Measurements from ENCODE around the gene OSMR. TPM values are rescaled to one million over a fixed set of nuclear protein-coding genes. Genes with fewer than 3 reads are reported as not detected.
A peak's percentile ranks its signal among the peaks of the same experiment; 100 is the strongest.

The OSMR gene
- total and polyA plus RNA-seq, 2 donors: 24.7 to 62.4 TPM

- DNase-seq (ENCODE audit: extremely low spot score): no peak
- Histone ChIP-seq H3K4me1 (ENCODE audit: insufficient read depth) (no peaks in the 10 kb centered on the region), H3K36me3 (ENCODE audit: insufficient read depth) (no peaks in the 10 kb centered on the region), H3K4me3 (ENCODE audit: low read depth, low read length) (no peak overlapping the region), H3K27ac (ENCODE audit: low read depth) (peak overlapping the region; percentile 5)
- 14% methylated on average over 2 of the region's 2 CpGs for WGBS
These were observed 25.3 kb downstream of the OSMR start for GRCh38 chr5:38871058-38871605.

GRCh38 chr5:38871790-38872551 is 26.2 kb downstream of the OSMR start:
- no peaks in the 10 kb centered on the region for H3K36me3 ChIP-seq (ENCODE audit: insufficient read depth)
- no peak overlapping the region for H3K27ac ChIP-seq (ENCODE audit: low read depth)
- no peaks in the 10 kb centered on the region for H3K4me1 ChIP-seq (ENCODE audit: insufficient read depth)
- 54% methylated on average over 5 of the region's 5 CpGs for WGBS
- H3K4me3 ChIP-seq (ENCODE audit: low read depth, low read length): no peak overlapping the region
- no peak for DNase-seq (ENCODE audit: extremely low spot score)

- no peak for DNase-seq (ENCODE audit: extremely low spot score)
- Histone ChIP-seq H3K4me1 (ENCODE audit: insufficient read depth) (no peaks in the 10 kb centered on the region), H3K36me3 (ENCODE audit: insufficient read depth) (no peaks in the 10 kb centered on the region), H3K27ac (ENCODE audit: low read depth) (no peak overlapping the region), H3K4me3 (ENCODE audit: low read depth, low read length) (no peak overlapping the region)
- 92% methylated on average over 1 of the region's 1 CpG for WGBS
These were observed 27.0 kb downstream of the OSMR start for GRCh38 chr5:38872826-38873225.

- no peak for DNase-seq (ENCODE audit: extremely low spot score)
- no peak overlapping the region for H3K4me3 ChIP-seq (ENCODE audit: low read depth, low read length)
- no peaks in the 10 kb centered on the region for H3K36me3 ChIP-seq (ENCODE audit: insufficient read depth)
- WGBS: 82% methylated on average over 5 of the region's 5 CpGs
- no peak overlapping the region for H3K27ac ChIP-seq (ENCODE audit: low read depth)
- H3K4me1 ChIP-seq (ENCODE audit: insufficient read depth): no peaks in the 10 kb centered on the region
These were observed 29.2 kb downstream of the OSMR start for GRCh38 chr5:38874948-38875456.

- Histone ChIP-seq H3K27ac (ENCODE audit: low read depth) (no peak overlapping the region), H3K36me3 (ENCODE audit: insufficient read depth) (no peaks in the 10 kb centered on the region), H3K4me3 (ENCODE audit: low read depth, low read length) (no peak overlapping the region), H3K4me1 (ENCODE audit: insufficient read depth) (no peaks in the 10 kb centered on the region)
- no peak for DNase-seq (ENCODE audit: extremely low spot score)
- WGBS: 92% methylated on average over 5 of the region's 5 CpGs
These were observed 32.7 kb downstream of the OSMR start for GRCh38 chr5:38878391-38879077.

- Histone ChIP-seq H3K4me3 (ENCODE audit: low read depth, low read length) (no peak overlapping the region), H3K27ac (ENCODE audit: low read depth) (no peak overlapping the region), H3K4me1 (ENCODE audit: insufficient read depth) (no peaks in the 10 kb centered on the region), H3K36me3 (ENCODE audit: insufficient read depth) (no peaks in the 10 kb centered on the region)
- 98% methylated on average over 7 of the region's 7 CpGs for WGBS
- no peak for DNase-seq (ENCODE audit: extremely low spot score)
These were observed 33.3 kb downstream of the OSMR start for GRCh38 chr5:38879078-38879460.

GRCh38 chr5:38883842-38884241 is 38.0 kb downstream of the OSMR start:
- H3K4me3 ChIP-seq (ENCODE audit: low read depth, low read length): no peak overlapping the region
- H3K36me3 ChIP-seq (ENCODE audit: insufficient read depth): peaks cover 2% of the 10 kb centered on the region
- DNase-seq (ENCODE audit: extremely low spot score): no peak
- H3K27ac ChIP-seq (ENCODE audit: low read depth): no peak overlapping the region
- WGBS: 75% methylated on average over 3 of the region's 3 CpGs
- H3K4me1 ChIP-seq (ENCODE audit: insufficient read depth): no peaks in the 10 kb centered on the region

GRCh38 chr5:38885208-38885607 is 39.4 kb downstream of the OSMR start:
- H3K4me3 ChIP-seq (ENCODE audit: low read depth, low read length): no peak overlapping the region
- no peak for DNase-seq (ENCODE audit: extremely low spot score)
- peaks cover 2% of the 10 kb centered on the region for H3K36me3 ChIP-seq (ENCODE audit: insufficient read depth)
- H3K4me1 ChIP-seq (ENCODE audit: insufficient read depth): no peaks in the 10 kb centered on the region
- 83% methylated on average over 3 of the region's 3 CpGs for WGBS
- H3K27ac ChIP-seq (ENCODE audit: low read depth): no peak overlapping the region

- Histone ChIP-seq H3K4me3 (ENCODE audit: low read depth, low read length) (no peak overlapping the region), H3K27ac (ENCODE audit: low read depth) (no peak overlapping the region), H3K36me3 (ENCODE audit: insufficient read depth) (peaks cover 2% of the 10 kb centered on the region), H3K4me1 (ENCODE audit: insufficient read depth) (no peaks in the 10 kb centered on the region)
- 79% methylated on average over 8 of the region's 8 CpGs for WGBS
- DNase-seq (ENCODE audit: extremely low spot score): no peak
These were observed 42.2 kb downstream of the OSMR start for GRCh38 chr5:38888041-38888440.

- Histone ChIP-seq H3K4me3 (ENCODE audit: low read depth, low read length) (no peak overlapping the region), H3K4me1 (ENCODE audit: insufficient read depth) (no peaks in the 10 kb centered on the region), H3K36me3 (ENCODE audit: insufficient read depth) (peaks cover 2% of the 10 kb centered on the region), H3K27ac (ENCODE audit: low read depth) (no peak overlapping the region)
- WGBS: 94% methylated on average over 1 of the region's 1 CpG
- DNase-seq (ENCODE audit: extremely low spot score): no peak
These were observed 43.6 kb downstream of the OSMR start for GRCh38 chr5:38889424-38889823.

GRCh38 chr5:38891563-38891962 is 45.8 kb downstream of the OSMR start:
- DNase-seq (ENCODE audit: extremely low spot score): no peak
- Histone ChIP-seq H3K27ac (ENCODE audit: low read depth) (no peak overlapping the region), H3K4me3 (ENCODE audit: low read depth, low read length) (no peak overlapping the region), H3K4me1 (ENCODE audit: insufficient read depth) (no peaks in the 10 kb centered on the region), H3K36me3 (ENCODE audit: insufficient read depth) (no peaks in the 10 kb centered on the region)
- WGBS: 98% methylated on average over 6 of the region's 6 CpGs

GRCh38 chr5:38892363-38892762 is 46.6 kb downstream of the OSMR start:
- H3K4me3 ChIP-seq (ENCODE audit: low read depth, low read length): no peak overlapping the region
- no peaks in the 10 kb centered on the region for H3K36me3 ChIP-seq (ENCODE audit: insufficient read depth)
- H3K4me1 ChIP-seq (ENCODE audit: insufficient read depth): no peaks in the 10 kb centered on the region
- WGBS: 95% methylated on average over 3 of the region's 3 CpGs
- no peak overlapping the region for H3K27ac ChIP-seq (ENCODE audit: low read depth)
- no peak for DNase-seq (ENCODE audit: extremely low spot score)

GRCh38 chr5:38896760-38897159 is 50.9 kb downstream of the OSMR start:
- DNase-seq (ENCODE audit: extremely low spot score): no peak
- 91% methylated on average over 3 of the region's 3 CpGs for WGBS
- H3K4me1 ChIP-seq (ENCODE audit: insufficient read depth): no peaks in the 10 kb centered on the region

GRCh38 chr5:38899936-38900335 is 54.1 kb downstream of the OSMR start:
- DNase-seq (ENCODE audit: extremely low spot score): no peak
- Histone ChIP-seq H3K4me1 (ENCODE audit: insufficient read depth) (no peaks in the 10 kb centered on the region), H3K4me3 (ENCODE audit: low read depth, low read length) (no peak overlapping the region), H3K27ac (ENCODE audit: low read depth) (no peak overlapping the region), H3K36me3 (ENCODE audit: insufficient read depth) (peaks cover 7% of the 10 kb centered on the region)
- 86% methylated on average over 5 of the region's 5 CpGs for WGBS

More at GRCh38 chr5:38896760-38897159, 50.9 kb downstream of the OSMR start:
- H3K36me3 ChIP-seq (ENCODE audit: insufficient read depth): peaks cover 5% of the 10 kb centered on the region
- no peak overlapping the region for H3K4me3 ChIP-seq (ENCODE audit: low read depth, low read length)
- no peak overlapping the region for H3K27ac ChIP-seq (ENCODE audit: low read depth)

All from urinary bladder (tissue), 4 donors.